ENCODE data around the gene CDC42BPA.

DNA sequence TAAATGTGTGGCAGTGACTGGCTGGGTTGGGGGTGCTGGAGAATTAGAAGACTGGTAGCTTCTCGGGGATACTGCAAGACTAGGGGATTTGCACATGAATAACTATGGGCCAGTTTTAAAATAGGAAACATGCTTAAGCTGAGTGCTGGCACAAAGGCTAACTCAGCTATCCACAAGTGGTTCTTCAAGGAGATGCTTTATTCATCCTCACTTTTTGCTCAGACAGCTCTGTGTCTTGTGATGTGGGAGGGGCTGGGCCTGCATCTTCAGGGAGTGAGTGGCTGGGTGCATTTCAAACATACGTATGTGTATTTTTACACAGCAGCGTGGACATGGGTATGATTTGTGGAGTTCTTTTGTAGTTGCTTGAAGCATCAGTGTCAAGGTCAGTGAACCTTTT is 375.9 kb downstream of the CDC42BPA start:
- TF ChIP-seq SP2 (IDR thresholded peaks at IDR 0.05; ENCODE audit: low read length): no peak
- no peak for TF ChIP-seq POLR2AphosphoS5 (IDR thresholded peaks at IDR 0.05; ENCODE audit: low read depth, low read length)
- TF ChIP-seq, protein P1, sequence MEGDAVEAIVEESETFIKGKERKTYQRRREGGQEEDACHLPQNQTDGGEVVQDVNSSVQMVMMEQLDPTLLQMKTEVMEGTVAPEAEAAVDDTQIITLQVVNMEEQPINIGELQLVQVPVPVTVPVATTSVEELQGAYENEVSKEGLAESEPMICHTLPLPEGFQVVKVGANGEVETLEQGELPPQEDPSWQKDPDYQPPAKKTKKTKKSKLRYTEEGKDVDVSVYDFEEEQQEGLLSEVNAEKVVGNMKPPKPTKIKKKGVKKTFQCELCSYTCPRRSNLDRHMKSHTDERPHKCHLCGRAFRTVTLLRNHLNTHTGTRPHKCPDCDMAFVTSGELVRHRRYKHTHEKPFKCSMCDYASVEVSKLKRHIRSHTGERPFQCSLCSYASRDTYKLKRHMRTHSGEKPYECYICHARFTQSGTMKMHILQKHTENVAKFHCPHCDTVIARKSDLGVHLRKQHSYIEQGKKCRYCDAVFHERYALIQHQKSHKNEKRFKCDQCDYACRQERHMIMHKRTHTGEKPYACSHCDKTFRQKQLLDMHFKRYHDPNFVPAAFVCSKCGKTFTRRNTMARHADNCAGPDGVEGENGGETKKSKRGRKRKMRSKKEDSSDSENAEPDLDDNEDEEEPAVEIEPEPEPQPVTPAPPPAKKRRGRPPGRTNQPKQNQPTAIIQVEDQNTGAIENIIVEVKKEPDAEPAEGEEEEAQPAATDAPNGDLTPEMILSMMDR (IDR thresholded peaks at IDR 0.05; ENCODE audit: control extremely low read depth in 1 of 3, insufficient read depth in 1 of 3, low read depth in 1 of 3, low read length in 3 of 3): no peak
- no peak for TF ChIP-seq GABPA (IDR thresholded peaks at IDR 0.05; ENCODE audit: borderline replicate concordance, insufficient read depth, low read length)
- no peak for TF ChIP-seq JUN (IDR thresholded peaks at IDR 0.05; ENCODE audit: low read depth, low read length)
- TF ChIP-seq EZH2 (IDR thresholded peaks at IDR 0.05; ENCODE audit: low read depth, low read length, severe bottlenecking): no peak
- TF ChIP-seq SIRT6 (IDR thresholded peaks at IDR 0.05; ENCODE audit: low read length): no peak
- TF ChIP-seq GTF2F1 (IDR thresholded peaks at IDR 0.05; ENCODE audit: borderline replicate concordance, low read depth, low read length): no peak
- TF ChIP-seq KDM1A (IDR thresholded peaks at IDR 0.05; ENCODE audit: borderline replicate concordance, low read length): no peak
- no peak for TF ChIP-seq ZNF274 (IDR thresholded peaks at IDR 0.05; ENCODE audit: borderline replicate concordance, extremely low read depth, low read length)
- TF ChIP-seq, protein P2, sequence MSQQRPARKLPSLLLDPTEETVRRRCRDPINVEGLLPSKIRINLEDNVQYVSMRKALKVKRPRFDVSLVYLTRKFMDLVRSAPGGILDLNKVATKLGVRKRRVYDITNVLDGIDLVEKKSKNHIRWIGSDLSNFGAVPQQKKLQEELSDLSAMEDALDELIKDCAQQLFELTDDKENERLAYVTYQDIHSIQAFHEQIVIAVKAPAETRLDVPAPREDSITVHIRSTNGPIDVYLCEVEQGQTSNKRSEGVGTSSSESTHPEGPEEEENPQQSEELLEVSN (IDR thresholded peaks at IDR 0.05): no peak

Data from H1 (cell line).